HEK293 (cell line): Measurements from ENCODE around the gene CD37.

Experiments used
- CTCF ChIA-PET: fragments of 350-600 bp; formaldehyde crosslinking; extraction: SDS; loops from one replicate; lab custom pipeline; 2021; ENCODE audit warnings: antibody characterized with exemption; lab: Yijun Ruan, JAX
- POLR2A ChIA-PET: fragments of 300-600 bp; formaldehyde crosslinking; extraction: SDS; loops from one replicate; lab custom pipeline; 2020; ENCODE audit warnings: antibody characterized with exemption, inconsistent platforms; lab: Yijun Ruan, JAX
- H3K27ac ChIP-seq: fragments of 200-500 bp; sonication (Bioruptor generic); 2 replicates; pipeline ENCODE4 v1.5.1; 2014; ENCODE audit warnings: low read depth, low read length, control low read depth, inconsistent platforms; ENCODE audit errors: extremely low read depth
- H3K36me3 ChIP-seq, 2 experiments: fragments of 200-500 bp in 1 of 2; sonication (Bioruptor generic) in 1 of 2; 1 replicate in 1 of 2; 2 replicates in 1 of 2; pipeline ENCODE4 v1.5.1; 2014 to 2017; ENCODE audit warnings: inconsistent platforms in 2 of 2, low read length in 2 of 2; ENCODE audit not compliant: control insufficient read depth in 2 of 2, insufficient read depth in 1 of 2
- H3K4me1 ChIP-seq: fragments of 200-500 bp; sonication (Bioruptor generic); 2 replicates; pipeline ENCODE4 v1.5.1; 2014; ENCODE audit warnings: mild to moderate bottlenecking, low read length, inconsistent platforms; ENCODE audit not compliant: control insufficient read depth, insufficient read depth
- H3K4me3 ChIP-seq: 2 replicates; pipeline ENCODE4 v1.5.1; 2011; ENCODE audit warnings: low read depth, mild to moderate bottlenecking, control low read depth, low read length, moderate library complexity
- H3K9me3 ChIP-seq: fragments of 200-500 bp; sonication (Bioruptor generic); 2 replicates; pipeline ENCODE4 v1.5.1; 2014; ENCODE audit warnings: low read depth, low read length, inconsistent platforms; ENCODE audit not compliant: control insufficient read depth, insufficient read depth
- HOXC10 ChIP-seq: sonication (generic); formaldehyde crosslinking; IDR thresholded peaks from 2 replicates; pipeline ENCODE4 v1.8.1; 2023; ENCODE audit warnings: mild to moderate bottlenecking, missing genetic modification reagents
- IKZF3 ChIP-seq: fragments of 450-650 bp; IDR thresholded peaks from 2 replicates; pipeline ENCODE4 v1.5.0; 2018; ENCODE audit warnings: missing biosample characterization, mild to moderate bottlenecking, missing genetic modification characterization, moderate library complexity
- ZBTB1 ChIP-seq: fragments of 450-650 bp; formaldehyde crosslinking; IDR thresholded peaks from 2 replicates; pipeline ENCODE4 v1.5.1; 2016; ENCODE audit warnings: missing biosample characterization, missing genetic modification characterization
- ZBTB10 ChIP-seq: fragments of 450-650 bp; formaldehyde crosslinking; IDR thresholded peaks from 2 replicates; pipeline ENCODE4 v1.5.1; 2016; ENCODE audit warnings: missing biosample characterization, missing genetic modification characterization
- ZBTB6 ChIP-seq: fragments of 450-650 bp; formaldehyde crosslinking; IDR thresholded peaks from 2 replicates; pipeline ENCODE4 v1.5.1; 2017; ENCODE audit warnings: missing biosample characterization, missing genetic modification characterization
- ZEB2 ChIP-seq: fragments of 450-650 bp; formaldehyde crosslinking; IDR thresholded peaks from 2 replicates; pipeline ENCODE4 v1.5.1; 2016; ENCODE audit warnings: missing biosample characterization, missing genetic modification characterization
- ZNF16 ChIP-seq: fragments of 450-650 bp; formaldehyde crosslinking; IDR thresholded peaks from 2 replicates; pipeline ENCODE4 v1.5.1; 2016; ENCODE audit warnings: low read depth, missing biosample characterization, missing genetic modification characterization
- ZNF248 ChIP-seq: fragments of 450-650 bp; formaldehyde crosslinking; IDR thresholded peaks from 2 replicates; pipeline ENCODE4 v1.5.1; 2017; ENCODE audit warnings: missing biosample characterization, missing genetic modification characterization
- ZNF37A ChIP-seq: fragments of 450-650 bp; IDR thresholded peaks from 2 replicates; pipeline ENCODE4 v1.5.1; 2018; ENCODE audit warnings: missing biosample characterization, missing genetic modification characterization
- ZNF830 ChIP-seq: fragments of 450-650 bp; IDR thresholded peaks from 2 replicates; pipeline ENCODE4 v1.5.0; 2018; ENCODE audit warnings: missing biosample characterization, missing genetic modification characterization, low read depth, mild to moderate bottlenecking, moderate library complexity
- ZSCAN18 ChIP-seq: fragments of 450-650 bp; formaldehyde crosslinking; IDR thresholded peaks from 2 replicates; pipeline ENCODE4 v1.5.1; 2016; ENCODE audit warnings: missing biosample characterization, missing genetic modification characterization
- ZXDB ChIP-seq: fragments of 450-650 bp; formaldehyde crosslinking; IDR thresholded peaks from 2 replicates; pipeline ENCODE4 v1.5.1; 2016; ENCODE audit warnings: missing biosample characterization, missing genetic modification characterization
- TF ChIP-seq, protein P1 (sequence below): fragments of 450-650 bp; formaldehyde crosslinking; IDR thresholded peaks from 2 replicates; pipeline ENCODE4 v1.5.1; 2016; ENCODE audit warnings: missing biosample characterization, missing genetic modification characterization
- TF ChIP-seq, protein P2 (sequence below): fragments of 450-650 bp; formaldehyde crosslinking; IDR thresholded peaks from 2 replicates; pipeline ENCODE4 v1.5.1; 2016; ENCODE audit warnings: missing biosample characterization, missing genetic modification characterization, borderline replicate concordance
- TF ChIP-seq, protein P3 (sequence below): fragments of 450-650 bp; formaldehyde crosslinking; IDR thresholded peaks from 2 replicates; pipeline ENCODE4 v1.5.1; 2017; ENCODE audit warnings: missing biosample characterization, mild to moderate bottlenecking, missing genetic modification characterization, moderate library complexity

The CD37 gene

DNA sequence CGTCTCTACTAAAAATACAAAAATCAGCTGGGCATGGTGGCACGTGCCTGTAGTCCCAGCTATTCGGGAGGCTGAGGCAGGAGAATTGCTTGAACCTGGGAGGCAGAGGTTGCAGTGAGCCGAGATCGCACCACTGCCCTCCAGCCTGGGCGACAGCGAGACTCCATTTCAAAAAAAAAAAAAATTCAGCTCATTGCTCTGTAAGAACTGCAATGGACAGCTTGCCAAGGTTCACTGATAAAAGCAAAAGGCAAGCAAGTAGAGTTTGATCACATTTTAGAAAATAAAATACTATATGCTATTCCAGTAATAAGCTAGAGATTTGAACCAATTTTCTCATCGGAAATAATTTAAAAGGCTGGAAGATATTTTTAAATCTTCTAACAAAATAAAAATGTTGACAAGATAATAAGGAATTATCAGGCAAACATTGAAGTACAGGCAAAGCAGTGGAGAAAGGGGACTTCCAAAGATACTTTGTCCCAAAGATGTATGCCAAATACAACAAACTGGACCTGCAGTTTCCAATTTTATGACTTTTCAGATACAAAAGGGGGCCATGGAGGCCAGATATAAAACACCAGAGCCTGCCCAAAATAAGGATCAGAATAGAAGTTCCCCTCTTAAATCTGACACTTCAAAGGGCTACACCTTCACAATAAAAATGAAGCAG lies 39.9 kb upstream of the CD37 start (continued):
- no peak for TF ChIP-seq ZBTB6 (tag by site-specific recombination)
- TF ChIP-seq ZNF37A (tag by site-specific recombination), result no peak
- TF ChIP-seq, protein P1, sequence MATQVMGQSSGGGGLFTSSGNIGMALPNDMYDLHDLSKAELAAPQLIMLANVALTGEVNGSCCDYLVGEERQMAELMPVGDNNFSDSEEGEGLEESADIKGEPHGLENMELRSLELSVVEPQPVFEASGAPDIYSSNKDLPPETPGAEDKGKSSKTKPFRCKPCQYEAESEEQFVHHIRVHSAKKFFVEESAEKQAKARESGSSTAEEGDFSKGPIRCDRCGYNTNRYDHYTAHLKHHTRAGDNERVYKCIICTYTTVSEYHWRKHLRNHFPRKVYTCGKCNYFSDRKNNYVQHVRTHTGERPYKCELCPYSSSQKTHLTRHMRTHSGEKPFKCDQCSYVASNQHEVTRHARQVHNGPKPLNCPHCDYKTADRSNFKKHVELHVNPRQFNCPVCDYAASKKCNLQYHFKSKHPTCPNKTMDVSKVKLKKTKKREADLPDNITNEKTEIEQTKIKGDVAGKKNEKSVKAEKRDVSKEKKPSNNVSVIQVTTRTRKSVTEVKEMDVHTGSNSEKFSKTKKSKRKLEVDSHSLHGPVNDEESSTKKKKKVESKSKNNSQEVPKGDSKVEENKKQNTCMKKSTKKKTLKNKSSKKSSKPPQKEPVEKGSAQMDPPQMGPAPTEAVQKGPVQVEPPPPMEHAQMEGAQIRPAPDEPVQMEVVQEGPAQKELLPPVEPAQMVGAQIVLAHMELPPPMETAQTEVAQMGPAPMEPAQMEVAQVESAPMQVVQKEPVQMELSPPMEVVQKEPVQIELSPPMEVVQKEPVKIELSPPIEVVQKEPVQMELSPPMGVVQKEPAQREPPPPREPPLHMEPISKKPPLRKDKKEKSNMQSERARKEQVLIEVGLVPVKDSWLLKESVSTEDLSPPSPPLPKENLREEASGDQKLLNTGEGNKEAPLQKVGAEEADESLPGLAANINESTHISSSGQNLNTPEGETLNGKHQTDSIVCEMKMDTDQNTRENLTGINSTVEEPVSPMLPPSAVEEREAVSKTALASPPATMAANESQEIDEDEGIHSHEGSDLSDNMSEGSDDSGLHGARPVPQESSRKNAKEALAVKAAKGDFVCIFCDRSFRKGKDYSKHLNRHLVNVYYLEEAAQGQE (tag by site-specific recombination), result no peak

- H3K36me3 ChIP-seq, result peaks cover 0 to 3% of the 10 kb centered on the region in 2 experiments; a peak in 1 of 3 replicates
- H3K27ac ChIP-seq, result no peak overlapping the region
- POLR2A ChIA-PET, result no interaction called here
- no peaks in the 10 kb centered on the region for H3K4me1 ChIP-seq
- TF ChIP-seq, protein P2, sequence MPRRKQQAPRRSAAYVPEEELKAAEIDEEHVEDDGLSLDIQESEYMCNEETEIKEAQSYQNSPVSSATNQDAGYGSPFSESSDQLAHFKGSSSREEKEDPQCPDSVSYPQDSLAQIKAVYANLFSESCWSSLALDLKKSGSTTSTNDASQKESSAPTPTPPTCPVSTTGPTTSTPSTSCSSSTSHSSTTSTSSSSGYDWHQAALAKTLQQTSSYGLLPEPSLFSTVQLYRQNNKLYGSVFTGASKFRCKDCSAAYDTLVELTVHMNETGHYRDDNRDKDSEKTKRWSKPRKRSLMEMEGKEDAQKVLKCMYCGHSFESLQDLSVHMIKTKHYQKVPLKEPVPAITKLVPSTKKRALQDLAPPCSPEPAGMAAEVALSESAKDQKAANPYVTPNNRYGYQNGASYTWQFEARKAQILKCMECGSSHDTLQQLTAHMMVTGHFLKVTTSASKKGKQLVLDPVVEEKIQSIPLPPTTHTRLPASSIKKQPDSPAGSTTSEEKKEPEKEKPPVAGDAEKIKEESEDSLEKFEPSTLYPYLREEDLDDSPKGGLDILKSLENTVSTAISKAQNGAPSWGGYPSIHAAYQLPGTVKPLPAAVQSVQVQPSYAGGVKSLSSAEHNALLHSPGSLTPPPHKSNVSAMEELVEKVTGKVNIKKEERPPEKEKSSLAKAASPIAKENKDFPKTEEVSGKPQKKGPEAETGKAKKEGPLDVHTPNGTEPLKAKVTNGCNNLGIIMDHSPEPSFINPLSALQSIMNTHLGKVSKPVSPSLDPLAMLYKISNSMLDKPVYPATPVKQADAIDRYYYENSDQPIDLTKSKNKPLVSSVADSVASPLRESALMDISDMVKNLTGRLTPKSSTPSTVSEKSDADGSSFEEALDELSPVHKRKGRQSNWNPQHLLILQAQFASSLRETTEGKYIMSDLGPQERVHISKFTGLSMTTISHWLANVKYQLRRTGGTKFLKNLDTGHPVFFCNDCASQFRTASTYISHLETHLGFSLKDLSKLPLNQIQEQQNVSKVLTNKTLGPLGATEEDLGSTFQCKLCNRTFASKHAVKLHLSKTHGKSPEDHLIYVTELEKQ, result no peak
- TF ChIP-seq, protein P3, sequence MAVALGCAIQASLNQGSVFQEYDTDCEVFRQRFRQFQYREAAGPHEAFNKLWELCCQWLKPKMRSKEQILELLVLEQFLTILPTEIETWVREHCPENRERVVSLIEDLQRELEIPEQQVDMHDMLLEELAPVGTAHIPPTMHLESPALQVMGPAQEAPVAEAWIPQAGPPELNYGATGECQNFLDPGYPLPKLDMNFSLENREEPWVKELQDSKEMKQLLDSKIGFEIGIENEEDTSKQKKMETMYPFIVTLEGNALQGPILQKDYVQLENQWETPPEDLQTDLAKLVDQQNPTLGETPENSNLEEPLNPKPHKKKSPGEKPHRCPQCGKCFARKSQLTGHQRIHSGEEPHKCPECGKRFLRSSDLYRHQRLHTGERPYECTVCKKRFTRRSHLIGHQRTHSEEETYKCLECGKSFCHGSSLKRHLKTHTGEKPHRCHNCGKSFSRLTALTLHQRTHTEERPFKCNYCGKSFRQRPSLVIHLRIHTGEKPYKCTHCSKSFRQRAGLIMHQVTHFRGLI (tag by site-specific recombination), result no peak
- TF ChIP-seq IKZF3 (no peak), ZEB2 (tag by site-specific recombination) (no peak), HOXC10 (CRISPR knock-in tag) (no peak), ZNF248 (tag by site-specific recombination) (no peak), ZBTB1 (tag by site-specific recombination) (no peak), ZBTB10 (tag by site-specific recombination) (no peak), ZXDB (tag by site-specific recombination) (no peak), ZNF16 (tag by site-specific recombination) (no peak), ZSCAN18 (tag by site-specific recombination) (no peak), ZNF830 (tag by site-specific recombination) (no peak)
- TF ChIP-seq, all 188 proteins: peak for 0
- CTCF ChIA-PET, result interaction anchor here (0.7 to 0.8 kb wide), 2 partner anchors 21 to 49 kb away, joined by 3 read pairs; no protein-coding TSS in a partner anchor
- Histone ChIP-seq H3K9me3 (no peaks in the 10 kb centered on the region), H3K4me3 (no peak overlapping the region)
These were observed 37.8 kb upstream of the CD37 start for GRCh38 chr19:49297403-49297802.
